ELR (cell line): ENCODE data around the gene MTFR1L.

ENCODE experiments used
- DNase-seq: peaks from one replicate; pipeline ENCODE4 v3.0.0-alpha.2; 2015; ENCODE audit warnings: low read depth

Gene MTFR1L

GRCh38 chr1:25790472-25790871 is 29.3 kb upstream of the MTFR1L start:
- DNase-seq, result no peak

DNA sequence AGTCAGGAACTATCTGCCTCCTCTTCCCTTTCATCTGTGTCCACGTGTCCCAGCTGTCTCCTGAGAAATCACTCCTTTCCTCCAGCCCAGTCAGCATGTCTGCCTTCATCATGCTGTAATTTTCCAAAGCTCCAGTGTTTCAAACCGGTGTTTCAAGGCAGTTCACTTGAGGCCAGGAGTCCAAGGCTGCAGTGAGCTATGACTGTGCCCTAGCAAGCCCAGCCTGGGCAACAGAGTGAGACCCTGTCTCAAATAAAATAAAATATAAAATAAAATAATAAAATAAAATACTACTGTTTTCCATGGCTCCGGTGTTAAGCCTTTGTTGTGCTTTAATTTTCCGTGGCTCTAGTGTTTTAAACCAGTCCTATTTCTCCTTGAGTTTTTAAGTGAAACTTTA is 27.6 kb upstream of the MTFR1L start:
- DNase-seq, result no peak

DNA sequence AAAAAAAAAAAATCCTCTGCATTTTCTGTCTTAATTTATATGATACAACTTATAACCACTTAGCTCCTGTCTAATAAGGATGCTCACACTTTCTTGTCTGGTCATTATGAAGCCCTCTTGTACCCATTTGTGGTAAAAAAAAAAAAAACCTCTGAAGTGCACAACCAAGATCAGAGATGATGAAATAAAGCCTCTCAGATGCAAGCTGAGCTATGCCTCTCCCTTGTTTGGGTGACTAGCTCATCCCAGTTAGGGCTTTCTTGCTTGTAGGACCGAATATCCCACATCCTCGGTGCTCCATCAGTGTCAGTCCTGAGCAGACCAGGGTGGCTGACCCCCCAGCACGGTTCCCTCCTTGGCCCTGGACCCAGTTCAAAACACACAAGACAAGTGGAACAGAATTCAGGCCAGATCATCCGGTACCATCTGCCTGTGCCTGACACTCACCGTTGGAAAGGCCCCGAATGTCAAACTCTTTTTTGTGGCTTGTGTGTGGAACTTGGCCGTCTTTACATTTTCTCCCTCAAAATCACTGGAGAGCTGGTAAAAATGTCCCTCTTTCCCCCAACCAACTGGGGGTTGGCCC is 26.1 kb upstream of the MTFR1L start:
- no peak for DNase-seq

- DNase-seq, result no peak
Measured at GRCh38 chr1:25794325-25794724, 25.4 kb upstream of the MTFR1L start.

DNA sequence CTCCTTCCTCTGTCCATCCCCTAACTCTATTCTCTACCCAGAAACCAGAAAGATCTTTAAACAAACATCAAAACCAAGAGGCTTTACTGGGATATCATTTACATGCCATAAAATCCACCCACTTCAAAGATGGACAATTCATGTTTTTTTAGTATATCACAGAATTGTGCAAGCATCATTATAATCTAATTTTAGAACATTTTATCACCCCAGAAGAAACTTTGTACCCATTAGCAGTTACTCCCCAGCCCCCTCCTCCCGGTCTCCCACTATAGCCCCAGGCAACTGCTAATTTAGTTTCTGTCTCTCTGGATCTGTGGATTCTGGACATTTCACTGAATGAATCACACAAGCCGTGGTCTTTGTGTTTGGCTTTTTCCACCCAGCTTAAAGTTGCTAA is 24.5 kb upstream of the MTFR1L start:
- DNase-seq, result no peak

GRCh38 chr1:25795946-25796810 is 23.6 kb upstream of the MTFR1L start:
- no peak for DNase-seq

DNA sequence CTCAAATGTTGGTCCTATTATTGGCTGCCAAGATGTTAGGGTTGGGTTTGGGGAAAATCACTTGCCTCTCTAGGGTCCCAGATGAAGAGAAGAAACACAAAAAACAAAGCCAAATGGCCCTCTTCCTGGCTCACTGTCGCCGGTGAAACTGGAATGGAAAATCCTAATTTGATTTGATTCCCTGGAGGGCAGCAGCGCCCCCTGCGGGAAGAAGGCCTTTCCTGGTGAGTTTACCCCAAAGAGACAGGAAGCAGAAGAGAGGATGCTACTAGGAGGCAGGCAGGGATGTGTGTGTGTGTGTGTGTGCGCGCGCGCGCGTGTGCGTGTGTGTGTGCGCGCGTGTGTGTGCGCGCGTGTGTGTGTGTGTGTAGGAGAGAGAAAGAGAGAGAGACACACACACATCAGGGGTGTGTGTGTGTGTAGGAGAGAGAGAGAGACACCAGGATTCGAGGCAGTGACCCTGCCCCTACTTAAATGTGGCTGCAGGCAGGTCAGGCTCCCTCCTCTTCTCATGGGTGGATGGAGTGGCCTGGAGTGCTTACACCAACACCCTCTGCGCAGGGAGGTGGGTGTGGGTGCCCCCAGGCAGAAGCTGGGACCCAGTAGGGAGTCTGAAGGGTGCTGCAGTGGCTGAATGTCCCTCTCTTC is 22.8 kb upstream of the MTFR1L start:
- peak; percentile 74 for DNase-seq

DNA sequence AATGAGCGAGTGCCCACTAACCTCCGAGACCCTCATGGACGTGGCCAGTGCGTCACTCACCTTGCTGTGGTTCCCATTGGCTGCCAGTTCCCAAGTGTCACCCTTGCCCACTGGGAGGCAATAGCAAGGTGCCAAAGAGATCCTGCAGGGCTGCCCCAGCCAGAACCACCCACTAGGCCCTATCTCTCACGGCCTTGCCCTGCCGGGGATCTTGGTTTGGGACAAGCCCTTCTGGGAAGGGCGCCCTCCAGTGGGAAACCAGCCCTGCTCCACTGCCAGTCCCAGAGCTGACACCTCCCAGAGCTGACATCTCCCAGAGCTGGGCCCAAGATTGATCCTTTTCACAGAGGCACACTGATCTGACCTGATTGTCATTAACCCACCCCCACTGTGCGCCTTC is 21.8 kb upstream of the MTFR1L start:
- peak; percentile 32 for DNase-seq

- no peak for DNase-seq
Measured at GRCh38 chr1:25798666-25799351, 20.9 kb upstream of the MTFR1L start.

DNA sequence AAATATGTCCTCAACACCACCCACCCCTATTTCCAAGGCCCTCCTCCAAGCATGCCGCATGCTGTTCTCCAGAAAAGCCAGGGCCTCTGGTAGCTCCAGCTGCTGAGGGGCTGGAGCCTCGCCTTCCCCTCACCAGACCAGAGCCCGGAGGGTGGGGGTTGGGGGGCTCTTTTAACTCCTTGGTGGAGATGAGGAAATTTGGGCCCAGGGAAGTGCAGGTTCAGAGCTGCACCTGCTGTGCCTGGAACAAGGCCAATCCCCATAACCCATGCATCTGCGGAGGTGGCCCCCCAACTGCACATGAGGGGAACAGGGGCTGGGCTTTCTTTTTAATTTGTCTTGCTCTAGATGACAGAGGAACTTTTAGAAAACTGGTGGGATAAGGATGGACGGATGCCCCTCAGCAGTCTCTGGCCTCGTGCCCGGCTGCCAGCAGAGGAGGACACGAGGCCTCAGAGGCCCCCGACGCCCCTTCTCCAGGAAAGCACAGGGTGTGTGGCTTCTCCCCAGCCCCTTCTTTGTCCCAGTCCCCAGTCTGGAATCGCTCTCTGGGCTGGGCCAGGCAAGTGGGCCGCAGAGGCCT is 20.3 kb upstream of the MTFR1L start:
- no peak for DNase-seq

GRCh38 chr1:25799935-25800702 is 19.6 kb upstream of the MTFR1L start, which contains the start of gene SELENON:
SELENON (plus strand) TSS chr1:25800193; CDS start chr1:25800231, 38 bp downstream.
- DNase-seq, result peak; percentile 60

DNA sequence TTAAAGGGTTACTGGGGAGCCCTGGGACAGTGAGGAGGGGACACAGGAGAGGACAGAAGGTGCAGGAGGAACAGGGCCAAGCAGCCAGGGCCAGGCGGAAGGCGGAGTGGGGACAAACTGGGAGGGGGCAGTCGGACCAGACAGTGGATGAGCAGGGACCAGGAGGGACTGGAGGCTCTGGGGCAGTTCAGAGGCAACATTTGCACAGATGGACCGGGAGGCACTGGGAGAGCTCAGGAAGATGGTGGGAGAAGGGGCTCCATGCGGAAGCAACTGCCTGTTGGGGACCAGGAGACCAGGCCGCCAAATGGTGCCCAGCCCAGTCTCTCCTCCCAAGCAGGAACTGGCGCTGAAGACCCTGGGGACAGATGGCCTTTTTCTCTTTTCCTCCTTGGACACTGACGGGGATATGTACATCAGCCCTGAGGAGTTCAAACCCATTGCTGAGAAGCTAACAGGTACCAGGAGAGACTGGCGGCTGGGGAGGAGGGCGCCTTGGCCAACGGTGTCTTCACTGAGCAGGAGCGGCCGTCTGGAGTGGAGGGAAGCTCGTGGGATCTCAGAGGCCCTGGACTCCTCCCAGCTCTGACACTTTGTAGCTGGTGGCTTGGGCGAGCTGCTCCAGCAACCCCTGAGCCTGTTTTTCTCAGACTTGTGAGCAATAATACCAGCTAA is 18.9 kb upstream of the MTFR1L start:
- peak; percentile 18 for DNase-seq

DNA sequence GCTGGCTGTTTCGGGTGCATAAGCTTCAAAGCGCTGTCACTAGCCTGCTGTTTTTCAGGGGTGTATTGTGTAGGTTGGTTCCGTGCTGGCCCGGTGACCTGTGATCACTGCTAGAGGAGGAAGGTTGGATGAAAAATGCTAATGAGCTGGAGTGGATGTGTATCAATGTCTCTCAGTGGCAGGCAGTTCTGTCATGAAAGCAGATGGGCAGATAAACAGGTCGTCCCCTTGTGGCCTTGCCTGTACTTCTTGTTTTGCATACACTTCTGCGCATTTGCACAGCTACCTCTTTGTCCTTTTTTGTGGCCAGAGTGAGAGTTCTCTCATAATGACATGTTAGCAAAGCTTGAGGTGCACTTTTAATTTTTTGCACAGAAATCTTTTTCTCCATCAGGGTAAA is 16.8 kb upstream of the MTFR1L start:
- DNase-seq, result no peak

- no peak for DNase-seq
Measured at GRCh38 chr1:25803368-25803767, 16.4 kb upstream of the MTFR1L start.

- DNase-seq, result no peak
Measured at GRCh38 chr1:25804244-25804963, 15.3 kb upstream of the MTFR1L start.

DNA sequence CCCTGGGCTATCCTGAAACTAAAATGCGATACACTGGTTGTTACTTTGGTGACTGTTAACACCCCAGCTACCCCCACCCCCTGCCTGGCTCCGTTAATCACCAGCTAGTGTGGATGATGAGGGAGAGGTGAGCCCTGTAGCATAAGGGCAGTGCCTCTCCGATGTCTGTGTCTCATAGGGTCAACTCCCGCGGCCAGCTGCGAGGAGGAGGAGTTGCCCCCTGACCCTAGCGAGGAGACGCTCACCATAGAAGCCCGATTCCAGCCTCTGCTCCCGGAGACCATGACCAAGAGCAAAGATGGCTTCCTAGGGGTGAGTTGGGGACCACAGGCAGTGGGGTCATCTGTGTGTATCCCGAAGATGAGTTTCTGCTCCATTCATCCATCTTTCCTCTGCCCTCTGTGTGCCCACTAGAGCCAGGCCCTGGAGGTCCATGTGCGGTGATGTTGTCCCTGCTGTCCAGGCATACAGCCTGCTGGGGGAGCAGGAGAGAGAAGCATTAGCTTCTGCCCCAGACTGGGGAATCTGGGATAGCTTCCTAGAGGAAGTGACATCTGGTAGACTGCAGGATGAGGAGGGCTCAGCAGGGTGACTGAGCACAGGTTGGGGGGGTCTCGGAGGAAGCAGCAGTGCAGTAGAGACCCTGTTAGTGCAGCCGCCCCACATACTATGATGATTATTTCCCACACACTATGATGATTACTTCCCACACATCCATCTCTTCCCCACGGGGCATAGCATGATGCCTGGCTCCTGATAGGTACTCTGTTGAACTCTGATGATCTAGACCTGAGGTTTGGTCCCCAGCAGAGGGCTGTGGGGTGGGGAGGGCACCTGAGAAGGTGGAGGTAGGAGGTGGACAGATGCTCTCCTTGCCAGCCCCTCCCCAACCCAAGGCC is 14.5 kb upstream of the MTFR1L start:
- no peak for DNase-seq

GRCh38 chr1:25805863-25806225 is 13.9 kb upstream of the MTFR1L start:
- no peak for DNase-seq

- DNase-seq, result no peak
Measured at GRCh38 chr1:25806418-25806817, 13.3 kb upstream of the MTFR1L start.
